NCI-H748 treated with DMSO at 0.1 percent for 48 hours (cell line): ENCODE results near the gene SH2D2A.
A peak's percentile ranks its signal among the peaks of the same experiment; 100 is the strongest.
"Not testable (repeated sequence)": the region's sequence is repeated elsewhere in the genome, so short reads cannot be mapped to it uniquely, and the experiment has no call there.

Experiments used
- DNase-seq: peaks from one replicate; lab custom pipeline; 2025; lab: John Stamatoyannopoulos, UW

SH2D2A gene

GRCh38 chr1:156768610-156769295 is 47.9 kb downstream of the SH2D2A start:
- DNase-seq = no peak

DNA sequence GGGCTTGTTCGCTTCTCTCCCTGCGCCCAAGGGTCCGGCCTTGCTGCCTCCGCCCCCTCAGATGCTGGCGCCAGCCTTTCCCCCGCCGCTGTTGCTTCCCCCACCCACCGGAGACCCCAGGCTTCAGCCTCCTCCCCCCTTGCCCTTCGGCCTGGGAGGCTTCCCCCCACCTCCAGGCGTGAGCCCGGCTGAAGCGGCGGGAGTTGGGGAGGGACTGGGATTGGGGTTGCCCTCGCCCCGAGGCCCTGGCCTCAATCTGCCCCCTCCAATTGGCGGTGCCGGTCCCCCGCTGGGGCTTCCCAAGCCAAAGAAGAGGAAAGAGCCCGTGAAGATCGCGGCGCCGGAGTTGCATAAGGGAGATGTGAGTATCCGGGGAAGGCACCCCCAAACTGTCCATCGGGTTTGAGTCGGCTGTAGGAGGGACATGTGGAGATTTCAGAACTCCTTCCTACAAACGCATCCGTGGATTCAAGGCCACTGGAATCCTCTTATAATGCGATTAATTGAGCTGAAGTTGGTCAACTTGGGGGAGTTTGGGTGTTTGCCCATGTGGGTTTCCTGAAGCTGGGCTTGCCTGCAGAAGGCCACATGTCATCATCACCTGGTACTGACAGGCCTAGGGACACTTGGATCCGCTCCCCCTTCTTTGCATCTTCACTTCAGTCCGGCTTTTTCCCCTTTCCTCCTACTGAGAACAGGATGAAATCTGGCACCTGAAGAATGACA is 48.6 kb downstream of the SH2D2A start:
- DNase-seq = peak; percentile 13

DNA sequence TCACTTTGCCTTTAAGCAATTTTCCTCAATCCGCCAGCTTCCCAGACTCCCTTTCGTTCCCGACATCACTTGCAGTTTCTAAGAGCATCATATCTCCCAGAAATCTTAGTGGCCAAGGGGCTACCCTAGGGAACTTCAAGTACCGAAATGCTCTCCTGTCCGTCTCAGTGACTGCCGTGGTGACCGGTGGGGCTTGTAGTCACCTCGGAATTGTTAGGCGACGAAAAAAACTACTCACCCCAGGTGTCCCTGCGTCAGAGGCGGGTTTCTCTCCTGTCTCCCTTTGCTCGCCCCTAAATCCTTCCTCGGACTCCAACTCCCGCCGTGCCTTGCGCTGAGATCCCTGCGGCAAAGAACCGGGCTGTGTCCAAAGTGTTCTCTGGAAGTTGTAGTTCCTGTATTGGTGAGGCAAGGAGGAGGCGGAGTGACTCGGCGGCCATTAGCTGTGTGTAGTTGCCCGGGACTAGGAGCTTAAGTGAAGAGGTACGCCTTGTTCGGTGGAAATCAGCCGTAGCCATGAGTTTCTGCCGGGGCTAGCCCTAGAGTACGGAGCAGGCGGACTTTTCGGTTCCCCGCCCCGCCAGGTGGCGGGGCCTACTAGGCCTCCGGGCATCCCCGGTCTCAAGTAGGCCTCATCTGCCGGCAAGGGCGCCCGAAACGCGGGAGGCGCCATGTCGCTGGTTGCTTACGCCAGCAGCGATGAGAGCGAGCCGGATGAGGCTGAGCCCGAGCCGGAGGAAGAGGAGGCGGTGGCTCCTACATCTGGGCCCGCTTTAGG is 49.4 kb downstream of the SH2D2A start, which contains the start of gene PRCC:
PRCC (plus strand) TSS at position 435 of the 778 bp plus-strand sequence; CDS start at position 672, 237 bp downstream.
- DNase-seq = peak; percentile 99

DNA sequence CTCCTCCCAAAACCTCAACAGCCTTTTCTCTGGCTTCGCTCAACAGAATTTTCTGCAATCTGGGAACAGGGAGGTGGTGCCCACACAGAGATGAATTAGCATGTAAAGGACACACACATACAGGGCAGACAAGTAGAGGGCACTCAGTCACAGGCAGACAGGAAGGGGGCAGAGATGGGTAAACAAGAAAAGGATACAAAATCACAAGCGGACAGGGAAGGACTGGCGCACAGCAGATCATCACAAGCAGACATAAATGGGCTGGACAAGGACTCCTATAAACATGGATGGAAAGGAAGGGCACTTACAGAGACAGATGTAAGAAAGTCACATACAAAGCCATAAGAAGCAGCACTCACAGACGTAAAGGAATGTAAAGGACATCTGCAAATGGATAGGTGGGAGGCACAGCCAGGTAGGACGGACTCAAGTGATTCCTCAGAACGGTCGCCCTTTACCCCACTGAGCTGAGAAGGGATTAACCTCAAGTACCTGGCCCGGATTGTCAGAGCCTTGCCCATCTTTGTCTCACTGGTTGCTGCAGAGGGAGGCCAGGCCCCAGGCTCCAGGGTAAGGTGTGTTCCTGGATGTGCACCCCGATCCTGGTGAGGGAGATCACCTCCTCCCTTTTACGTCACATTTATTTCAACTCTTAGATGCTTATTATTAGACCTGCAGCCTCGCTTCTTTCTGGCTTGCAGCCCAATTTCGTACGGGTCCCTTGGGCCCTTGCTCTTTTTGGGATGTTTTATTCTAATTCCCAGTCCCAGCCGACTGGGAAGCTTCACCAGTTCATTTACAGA is 50.1 kb downstream of the SH2D2A start:
- DNase-seq = peak; percentile 58

GRCh38 chr1:156765666-156766065 is 51.0 kb downstream of the SH2D2A start:
- DNase-seq = no peak

GRCh38 chr1:156765136-156765535 is 51.5 kb downstream of the SH2D2A start:
- DNase-seq = not testable (repeated sequence)

GRCh38 chr1:156760796-156761104 is 55.9 kb downstream of the SH2D2A start:
- no peak for DNase-seq

GRCh38 chr1:156760092-156760795 is 56.4 kb downstream of the SH2D2A start:
- no peak for DNase-seq

DNA sequence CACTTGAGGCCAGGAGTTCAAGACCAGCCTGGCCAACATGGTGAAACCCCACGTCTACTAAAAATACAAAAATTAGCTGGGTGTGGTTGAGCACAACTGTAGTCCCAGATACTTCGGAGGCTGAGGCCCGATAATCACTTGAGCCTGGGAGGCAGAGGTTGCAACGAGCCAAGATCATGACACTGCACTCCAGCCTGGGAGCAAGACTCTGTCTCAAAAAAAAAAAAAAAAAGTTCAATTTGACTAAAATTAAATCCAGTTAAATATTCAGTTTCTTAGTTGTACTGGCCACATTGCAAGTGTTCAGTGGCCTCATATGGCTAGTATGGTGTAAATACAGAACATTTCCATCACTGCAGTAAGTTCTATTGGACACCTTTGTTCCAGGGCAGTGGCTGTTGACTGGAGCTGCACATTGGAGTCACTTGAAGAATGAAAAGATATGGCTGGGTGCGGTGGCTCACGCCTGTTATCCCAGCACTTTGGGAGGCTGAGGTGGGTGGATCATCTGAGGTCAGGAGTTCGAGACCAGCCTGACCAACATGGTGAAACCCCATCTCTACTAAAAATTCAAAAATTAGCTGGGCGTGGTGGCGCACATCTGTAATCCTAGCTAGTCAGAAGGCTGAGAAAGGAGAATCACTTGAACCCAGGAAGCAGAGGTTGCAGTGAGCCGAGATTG is 58.9 kb downstream of the SH2D2A start:
- not testable (repeated sequence) for DNase-seq

- DNase-seq = no peak
Observed at GRCh38 chr1:156756355-156756754, 60.3 kb downstream of the SH2D2A start.
